CD14-positive monocyte (primary cell): Measurements from ENCODE around the gene GK. TPM values are rescaled to one million over a fixed set of nuclear protein-coding genes. Genes with fewer than 3 reads are reported as not detected.

Experiments used
- DNase-seq, 3 donors: peaks; one replicate each; pipeline ENCODE4 v3.0.0-alpha.2; 2011 to 2022
- H2AFZ ChIP-seq: 2 replicates; pipeline ENCODE4 v1.6.0; 2012; ENCODE audit warnings: mild to moderate bottlenecking, low read depth, low read length, inconsistent platforms; ENCODE audit not compliant: insufficient read depth, poor library complexity, severe bottlenecking
- H3K27ac ChIP-seq, 2 donors: 1 replicate in 1 of 2; 2 replicates in 1 of 2; pipeline ENCODE4 v1.5.1; 2012 to 2013; ENCODE audit warnings: low read length in 2 of 2, control low read depth in 1 of 2, inconsistent platforms in 1 of 2, low read depth in 1 of 2, mild to moderate bottlenecking in 1 of 2
- H3K27me3 ChIP-seq, 2 donors: one replicate each; pipeline versions ENCODE4 v1.6.0 to v1.6.1; 2011 to 2013; ENCODE audit warnings: low read length in 2 of 2; ENCODE audit not compliant: control insufficient read depth in 2 of 2, insufficient read depth in 2 of 2
- H3K36me3 ChIP-seq, 2 donors: replicated peaks in 1 of 2; 1 replicate in 1 of 2; 2 replicates in 1 of 2; pipeline versions ENCODE4 v1.5.1 to v1.6.1; 2012 to 2013; ENCODE audit warnings: low read length in 2 of 2, control low read depth in 1 of 2, inconsistent platforms in 1 of 2, mild to moderate bottlenecking in 1 of 2; ENCODE audit not compliant: insufficient read depth in 2 of 2, control insufficient read depth in 1 of 2
- H3K4me1 ChIP-seq, 2 donors: 1 replicate in 1 of 2; 2 replicates in 1 of 2; pipeline versions ENCODE4 v1.5.1 to v1.6.1; 2012 to 2013; ENCODE audit warnings: low read length in 2 of 2, control low read depth in 1 of 2, inconsistent platforms in 1 of 2, mild to moderate bottlenecking in 1 of 2, moderate library complexity in 1 of 2; ENCODE audit not compliant: insufficient read depth in 2 of 2, control insufficient read depth in 1 of 2
- H3K4me2 ChIP-seq: replicated peaks from 2 replicates; pipeline ENCODE3; 2012; ENCODE audit warnings: low read length, moderate library complexity, mild to moderate bottlenecking; ENCODE audit not compliant: poor library complexity, severe bottlenecking; ENCODE audit errors: extremely low read depth
- H3K4me3 ChIP-seq, 3 experiments: fragments of 200-600 bp in 1 of 3; sonication (generic) in 1 of 3; replicated peaks in 1 of 3; 1 replicate in 2 of 3; 2 replicates in 1 of 3; pipeline ENCODE4 v1.5.1; 2011 to 2013; ENCODE audit warnings: low read length in 3 of 3, mild to moderate bottlenecking in 3 of 3, control low read depth in 2 of 3, low read depth in 2 of 3, inconsistent platforms in 1 of 3, moderate library complexity in 1 of 3
- H3K79me2 ChIP-seq: 2 replicates; pipeline ENCODE4 v1.6.0; 2012; ENCODE audit warnings: mild to moderate bottlenecking, control low read depth, inconsistent platforms, low read length, moderate library complexity; ENCODE audit not compliant: insufficient read depth
- H3K9ac ChIP-seq: 2 replicates; pipeline ENCODE4 v1.6.0; 2017; ENCODE audit warnings: low read length, mild to moderate bottlenecking; ENCODE audit not compliant: insufficient read depth, poor library complexity, severe bottlenecking
- H3K9me3 ChIP-seq, 2 donors: replicated peaks in 1 of 2; 1 replicate in 1 of 2; 2 replicates in 1 of 2; pipeline versions ENCODE4 v1.5.1 to v1.6.1; 2012 to 2013; ENCODE audit warnings: low read length in 2 of 2, control low read depth in 1 of 2; ENCODE audit not compliant: control insufficient read depth in 1 of 2, insufficient read depth in 1 of 2
- H4K20me1 ChIP-seq: 2 replicates; pipeline ENCODE4 v1.6.0; 2012; ENCODE audit warnings: mild to moderate bottlenecking, low read length, control low read depth, moderate library complexity; ENCODE audit not compliant: insufficient read depth
- H3K27ac Mint-ChIP-seq, 7 donors: one replicate each; pipeline ENCODE4 v1.8.0; 2020; ENCODE audit warnings: mild to moderate bottlenecking in 7 of 7, mixed read lengths in 7 of 7, moderate library complexity in 6 of 7, inconsistent platforms in 2 of 7
- H3K27me3 Mint-ChIP-seq, 3 donors: one replicate each; pipeline ENCODE4 v1.8.0; 2021 to 2022; ENCODE audit warnings: low read depth in 3 of 3, mild to moderate bottlenecking in 3 of 3, mixed read lengths in 3 of 3, moderate library complexity in 3 of 3, inconsistent platforms in 1 of 3
- H3K36me3 Mint-ChIP-seq, 2 donors: one replicate each; pipeline ENCODE4 v1.8.0; 2020; ENCODE audit warnings: mixed read lengths in 2 of 2, inconsistent platforms in 1 of 2, mild to moderate bottlenecking in 1 of 2
- H3K4me1 Mint-ChIP-seq: one replicate; pipeline ENCODE4 v1.8.0; 2020; ENCODE audit warnings: mild to moderate bottlenecking, mixed read lengths
- H3K4me3 Mint-ChIP-seq, 2 donors: one replicate each; pipeline ENCODE4 v1.8.0; 2020; ENCODE audit warnings: mild to moderate bottlenecking in 2 of 2, mixed read lengths in 2 of 2, moderate library complexity in 1 of 2
- H3K9me3 Mint-ChIP-seq, 7 donors: one replicate each; pipeline ENCODE4 v1.8.0; 2020 to 2022; ENCODE audit warnings: mixed read lengths in 7 of 7, mild to moderate bottlenecking in 6 of 7, moderate library complexity in 6 of 7, inconsistent platforms in 2 of 7
- CTCF ChIP-seq: fragments of 200-600 bp; IDR thresholded peaks from one replicate; pipeline ENCODE4 v1.8.0; 2022; ENCODE audit warnings: antibody characterized with exemption, mild to moderate bottlenecking
- WGBS: methylation state at CpG from one replicate; pipeline ENCODE4 v1.1.5; 2013; ENCODE audit warnings: missing lambda C conversion rate; ENCODE audit not compliant: insufficient coverage; 5-methylcytosine and 5-hydroxymethylcytosine counted together
- intact Hi-C, 2 donors: fragments of 100-400 bp; cut with micrococcal nuclease; formaldehyde crosslinking; loops; one replicate each; pipeline versions ENCODE4 v1.15.0 to v1.15.1; 2023
- polyA plus RNA-seq, 3 donors: library from polyadenylated mRNA; depleted of rRNA in 1 of 3; unstranded in 2 of 3; stranded (reverse) in 1 of 3; fragments of 300-500 nt in 2 of 3; fragments of >200 nt in 1 of 3; fragmentation: Illumina TruSeq in 2 of 3; gene quantifications; 1 replicate in 2 of 3; 2 replicates in 1 of 3; pipeline ENCODE4 v1.2.3, GENCODE V29; 2012 to 2021

GK gene
- polyA plus RNA-seq, 3 donors = 21.2 to 51.9 (median 41.0) TPM

GRCh38 chrX:30610026-30610425 is 43.2 kb upstream of the GK start:
- H3K4me3 Mint-ChIP-seq = no peak overlapping the region
- Histone ChIP-seq H3K27me3 (no peaks in the 10 kb centered on the region), H3K9me3 (no peaks in the 10 kb centered on the region), H3K27ac (no peak overlapping the region), H3K9ac (no peak overlapping the region), H3K4me3 (no peak overlapping the region), H2AFZ (no peak overlapping the region), H3K4me2 (no peak overlapping the region), H3K36me3 (no peaks in the 10 kb centered on the region), H3K79me2 (peaks cover 20% of the 10 kb centered on the region), H4K20me1 (no peaks in the 10 kb centered on the region), H3K4me1 (peaks cover 27 to 33% of the 10 kb centered on the region in 2 donors)
- H3K4me1 Mint-ChIP-seq = peaks cover 23% of the 10 kb centered on the region
- peaks cover 0 to 2% (median 0%) of the 10 kb centered on the region in 3 donors for H3K27me3 Mint-ChIP-seq
- no CpG with 5 or more reads among the region's 2 CpGs for WGBS
- DNase-seq = no peak
- no peak for TF ChIP-seq CTCF
- intact Hi-C loops = loop anchor here in 1 of 2 donors (5.0 kb wide), 1 partner anchor 38 kb away; no protein-coding TSS in a partner anchor
- no peaks in the 10 kb centered on the region for H3K36me3 Mint-ChIP-seq
- peaks cover 0 to 5% (median 0%) of the 10 kb centered on the region in 7 donors for H3K9me3 Mint-ChIP-seq
- no peak overlapping the region for H3K27ac Mint-ChIP-seq

- H3K36me3 ChIP-seq = no peaks in the 10 kb centered on the region
- peaks cover 27 to 34% of the 10 kb centered on the region in 2 donors for H3K4me1 ChIP-seq
- WGBS = no CpG with 5 or more reads among the region's 6 CpGs
- no peaks in the 10 kb centered on the region for H4K20me1 ChIP-seq
- TF ChIP-seq CTCF = no peak
- peak overlapping the region; percentile 17 to 62 (median 52) for H3K4me3 ChIP-seq
- Mint-ChIP-seq H3K4me3 (peak overlapping the region; percentile 74 to 84), H3K4me1 (peaks cover 22% of the 10 kb centered on the region), H3K36me3 (no peaks in the 10 kb centered on the region), H3K9me3 (peaks cover 0 to 10% (median 3%) of the 10 kb centered on the region in 7 donors), H3K27me3 (peaks cover 0 to 2% (median 0%) of the 10 kb centered on the region in 3 donors), H3K27ac (peak overlapping the region; percentile 94 to 96 (median 95))
- peak overlapping the region; percentile 60 for H3K4me2 ChIP-seq
- peak in 2 of 3 donors; percentile 11 to 31 for DNase-seq
- no peaks in the 10 kb centered on the region for H3K9me3 ChIP-seq
- peaks cover 41% of the 10 kb centered on the region for H3K79me2 ChIP-seq
- no peak overlapping the region for H2AFZ ChIP-seq
- H3K9ac ChIP-seq = peak overlapping the region; percentile 68
- H3K27me3 ChIP-seq = no peaks in the 10 kb centered on the region
- intact Hi-C loops = loop anchor here in 1 of 2 donors (5.0 kb wide), 1 partner anchor 40 kb away; no protein-coding TSS in a partner anchor
- peak overlapping the region; percentile 59 to 92 for H3K27ac ChIP-seq
Observed at GRCh38 chrX:30612250-30612655, 41.0 kb upstream of the GK start.
